IPS-11a (cell line): ENCODE data around the gene CPNE9.
A peak's percentile ranks its signal among the peaks of the same experiment; 100 is the strongest.

Experiments used
- H3K4me3 ChIP-seq: one replicate; pipeline ENCODE4 v1.5.1; 2013; ENCODE audit warnings: low read depth, low read length, control low read depth

The CPNE9 gene, protein sequence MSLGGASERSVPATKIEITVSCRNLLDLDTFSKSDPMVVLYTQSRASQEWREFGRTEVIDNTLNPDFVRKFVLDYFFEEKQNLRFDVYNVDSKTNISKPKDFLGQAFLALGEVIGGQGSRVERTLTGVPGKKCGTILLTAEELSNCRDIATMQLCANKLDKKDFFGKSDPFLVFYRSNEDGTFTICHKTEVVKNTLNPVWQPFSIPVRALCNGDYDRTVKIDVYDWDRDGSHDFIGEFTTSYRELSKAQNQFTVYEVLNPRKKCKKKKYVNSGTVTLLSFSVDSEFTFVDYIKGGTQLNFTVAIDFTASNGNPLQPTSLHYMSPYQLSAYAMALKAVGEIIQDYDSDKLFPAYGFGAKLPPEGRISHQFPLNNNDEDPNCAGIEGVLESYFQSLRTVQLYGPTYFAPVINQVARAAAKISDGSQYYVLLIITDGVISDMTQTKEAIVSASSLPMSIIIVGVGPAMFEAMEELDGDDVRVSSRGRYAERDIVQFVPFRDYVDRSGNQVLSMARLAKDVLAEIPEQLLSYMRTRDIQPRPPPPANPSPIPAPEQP

DNA sequence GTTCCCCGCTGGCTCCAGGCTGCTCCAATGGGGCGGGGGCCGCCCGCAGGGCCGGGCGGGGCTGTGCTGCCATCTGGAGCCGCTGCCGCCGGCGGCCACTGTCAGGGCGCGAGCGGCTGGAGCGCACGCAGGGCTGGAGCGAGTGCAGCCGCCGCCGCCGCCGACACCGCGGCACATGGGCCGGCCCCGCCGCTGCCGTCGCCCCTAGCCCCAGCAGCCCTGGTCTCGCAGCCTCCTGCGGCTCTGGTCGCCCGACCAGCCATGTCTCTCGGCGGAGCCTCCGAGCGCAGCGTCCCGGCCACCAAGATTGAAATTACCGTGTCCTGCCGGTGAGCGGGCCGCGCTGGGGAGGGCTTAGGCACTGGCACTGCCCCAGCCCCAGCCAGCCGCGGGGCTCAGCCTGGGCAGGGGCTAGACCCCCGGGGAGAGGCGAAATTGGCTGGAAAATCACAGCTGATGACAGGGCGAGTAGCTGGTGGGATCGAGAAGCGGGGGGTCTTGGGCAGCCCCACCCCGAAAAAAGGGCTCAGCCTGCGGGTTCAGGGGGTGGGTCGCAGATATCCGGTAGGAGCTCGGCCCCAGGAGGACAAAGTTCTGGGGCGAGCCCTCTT, at the start of gene CPNE9:
CPNE9 (plus strand) TSS at position 98 of the 611 bp plus-strand sequence; CDS start at position 262, 164 bp downstream.
- H3K4me3 ChIP-seq, result peak within 1 kb of the TSS; percentile 44

DNA sequence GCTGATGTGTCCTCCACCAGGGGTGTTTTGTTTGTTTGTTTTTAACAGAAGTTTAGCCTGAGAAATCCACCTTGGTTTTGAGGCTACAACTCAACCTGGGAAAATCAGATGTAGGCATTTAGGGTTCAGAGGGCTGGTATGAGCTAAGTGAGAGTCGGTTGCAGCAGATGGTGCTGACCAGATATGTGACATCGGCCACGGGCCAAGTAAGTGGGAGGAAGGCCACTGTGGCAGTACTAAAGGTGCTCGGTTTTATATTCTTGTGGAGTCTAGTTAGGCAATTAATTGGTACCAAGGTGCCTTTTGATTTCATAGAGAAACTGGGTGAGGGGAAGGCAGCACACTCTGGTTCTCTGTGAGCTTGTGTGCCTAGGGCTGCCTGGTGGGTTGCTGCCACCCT, 43.8 kb upstream of the CPNE9 start:
- no peak overlapping the region for H3K4me3 ChIP-seq

DNA sequence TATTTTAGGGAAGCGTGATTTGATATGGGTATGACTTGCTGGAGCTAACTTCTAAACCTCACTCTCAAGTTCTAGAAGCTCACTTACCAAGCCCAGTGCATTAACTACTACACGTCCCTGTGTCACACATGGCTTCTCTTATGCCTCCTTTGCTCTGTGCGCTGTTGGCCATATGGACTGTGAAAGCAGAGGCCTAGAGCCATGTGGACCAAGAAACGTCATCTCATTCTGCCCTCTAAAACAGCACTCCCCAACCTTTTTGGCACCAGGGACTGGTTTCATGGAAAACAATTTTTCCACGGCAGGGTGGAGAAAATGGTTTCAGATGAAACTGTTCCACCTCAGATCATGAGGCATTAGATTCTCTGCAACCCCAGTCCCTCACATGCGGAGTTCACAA, 42.7 kb upstream of the CPNE9 start:
- H3K4me3 ChIP-seq, result no peak overlapping the region

DNA sequence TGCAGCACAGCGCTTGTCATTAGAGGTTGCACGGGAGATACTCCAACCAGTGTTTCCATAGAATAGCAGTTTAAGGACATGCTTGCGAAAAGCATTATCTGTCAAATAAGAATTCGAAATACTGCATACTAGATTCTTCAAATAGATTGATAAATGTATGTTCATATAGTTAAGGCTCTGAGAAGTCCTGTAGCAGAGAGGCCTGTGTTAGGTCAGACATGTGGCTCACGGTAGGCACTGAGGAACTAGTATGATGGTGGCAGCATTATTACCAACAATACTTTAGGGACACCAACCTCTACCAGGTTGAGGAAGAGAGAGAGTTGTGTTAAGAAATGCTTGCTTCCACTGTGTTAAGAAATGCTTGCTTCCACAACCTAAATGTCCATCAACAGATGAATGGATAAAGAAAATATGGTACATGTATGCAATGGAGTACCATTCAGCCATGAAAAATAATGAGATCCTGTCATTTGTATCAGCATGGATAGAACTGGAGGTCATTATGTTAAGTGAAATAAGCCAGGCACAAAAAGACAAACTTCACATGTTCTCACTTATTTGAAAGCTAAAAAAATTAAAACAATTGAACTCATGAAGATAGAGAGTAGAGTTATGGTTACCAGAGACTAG, 39.4 kb upstream of the CPNE9 start:
- no peak overlapping the region for H3K4me3 ChIP-seq

DNA sequence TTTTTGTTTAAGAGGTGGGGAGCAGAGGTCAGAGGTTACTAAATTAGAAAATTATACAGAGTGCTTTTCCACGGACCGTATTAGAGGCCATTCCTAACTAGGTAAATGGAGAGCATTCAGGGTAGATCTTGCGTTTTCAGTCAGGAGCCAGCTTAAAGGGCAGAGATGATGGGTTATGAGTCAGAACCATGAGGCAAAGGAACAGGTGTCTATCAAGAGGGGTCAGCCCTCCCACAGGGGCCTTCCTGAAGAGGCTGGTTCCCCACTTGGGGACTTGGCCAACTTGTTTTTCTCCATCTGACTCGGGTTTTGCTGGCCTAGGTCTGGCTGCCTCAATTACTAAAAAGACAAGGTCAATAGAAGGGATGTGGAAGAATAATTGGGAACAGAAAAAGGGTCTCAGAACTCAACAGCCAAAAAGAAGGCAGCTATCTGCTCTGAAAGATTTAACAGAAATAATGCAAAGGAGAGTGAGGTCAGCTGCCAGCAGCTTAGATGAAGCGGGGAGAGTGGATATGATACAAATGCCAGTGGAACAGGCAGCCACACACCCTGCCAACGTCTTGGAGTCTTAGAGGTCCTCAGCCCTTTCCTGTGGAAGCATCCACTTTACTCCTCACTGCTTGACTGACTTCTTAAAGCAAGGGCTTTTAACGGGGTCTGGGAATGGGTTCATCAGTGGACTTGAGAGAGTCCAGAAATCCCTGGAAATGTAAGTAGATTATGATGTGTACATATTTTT, 36.8 kb upstream of the CPNE9 start:
- no peak overlapping the region for H3K4me3 ChIP-seq

DNA sequence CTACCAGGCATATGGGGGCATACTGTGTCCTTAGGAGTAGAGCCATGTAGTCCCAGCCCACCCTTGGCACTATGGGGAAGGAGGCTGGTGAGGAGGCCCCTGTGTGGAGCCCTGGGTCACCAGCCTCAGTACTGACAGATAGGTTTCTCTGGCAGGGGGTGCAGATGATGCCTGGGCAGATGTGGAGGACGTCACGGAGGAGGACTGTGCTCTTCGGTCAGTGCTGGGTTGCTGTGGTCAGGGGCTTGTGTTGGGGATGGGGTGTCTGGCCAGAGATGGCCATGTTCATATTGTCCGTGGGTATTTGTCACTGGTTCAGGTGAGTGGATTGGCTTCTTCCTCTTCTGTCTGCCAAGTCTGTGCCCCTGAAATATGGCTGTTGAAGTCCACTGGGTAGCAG, 34.4 kb upstream of the CPNE9 start:
- no peak overlapping the region for H3K4me3 ChIP-seq

DNA sequence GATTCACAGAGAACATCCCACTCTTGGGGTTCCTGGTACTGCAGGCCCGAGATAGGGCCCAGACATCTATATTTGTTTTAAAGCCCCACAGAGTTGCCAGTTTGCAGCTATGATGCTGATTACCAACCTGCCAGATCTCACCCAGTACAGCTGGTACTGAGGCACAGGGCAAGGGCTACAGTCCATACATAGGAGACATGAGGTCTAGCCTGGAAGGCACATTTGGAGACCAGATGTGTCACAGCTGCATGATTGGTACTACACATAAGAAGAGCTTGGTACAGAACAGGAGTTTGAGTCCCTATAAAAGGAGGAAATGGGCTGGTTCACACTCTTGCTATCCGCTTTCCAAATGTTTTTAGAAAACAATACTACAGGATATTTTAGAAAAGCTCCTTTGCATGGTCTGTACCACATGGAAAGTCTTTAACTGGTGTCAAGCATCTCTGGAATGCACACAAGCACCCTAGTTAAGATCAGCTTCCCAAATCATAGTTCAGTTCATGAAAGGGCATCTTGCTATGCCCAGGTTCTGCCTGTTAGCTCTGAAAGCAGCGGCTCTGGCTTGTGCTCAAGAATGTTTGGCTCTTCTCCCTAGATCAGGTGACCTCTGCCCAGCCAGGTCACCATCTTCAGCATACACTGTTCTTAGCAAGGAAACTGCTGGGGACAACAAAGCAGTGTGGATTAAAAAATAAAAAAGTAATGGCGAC, 33.8 kb upstream of the CPNE9 start:
- H3K4me3 ChIP-seq, result no peak overlapping the region

DNA sequence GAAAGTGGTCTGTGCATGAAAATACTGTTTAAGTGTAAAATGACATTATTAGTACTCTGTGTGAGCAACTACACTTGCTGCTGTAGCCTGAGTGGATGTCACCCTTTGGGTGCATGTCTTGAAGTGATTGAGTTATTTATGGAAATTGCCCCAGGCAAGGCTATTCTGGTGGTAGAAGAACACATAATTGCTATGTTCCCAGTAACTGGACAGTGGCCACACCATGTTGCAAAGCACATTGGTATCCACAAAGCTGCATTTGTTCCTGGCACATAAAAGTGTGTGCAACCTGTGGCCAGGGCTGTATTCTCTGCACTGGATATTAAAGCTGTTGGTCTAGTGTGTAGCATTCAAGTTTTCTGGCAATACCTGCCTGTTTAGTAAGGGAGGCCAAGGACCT, 30.6 kb upstream of the CPNE9 start:
- no peak overlapping the region for H3K4me3 ChIP-seq

DNA sequence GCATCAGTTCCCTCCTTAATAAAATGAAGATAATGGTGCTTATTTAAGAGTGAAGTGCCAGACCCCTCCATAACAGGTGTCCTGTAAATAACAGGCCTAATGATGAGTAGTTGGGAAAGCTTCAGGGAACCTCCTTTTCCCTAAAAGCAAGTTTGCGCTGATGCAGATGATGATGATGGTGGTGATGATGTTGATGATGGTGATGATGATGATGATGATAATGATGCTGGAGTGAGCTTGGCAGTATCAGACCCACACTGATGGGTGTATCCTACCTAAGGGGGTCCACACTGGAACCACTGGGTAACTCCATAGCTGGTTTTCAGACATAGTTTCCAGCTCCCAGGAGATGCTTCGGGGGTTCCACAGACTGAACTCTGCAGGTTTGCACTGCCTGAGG, 29.9 kb upstream of the CPNE9 start:
- H3K4me3 ChIP-seq, result no peak overlapping the region

DNA sequence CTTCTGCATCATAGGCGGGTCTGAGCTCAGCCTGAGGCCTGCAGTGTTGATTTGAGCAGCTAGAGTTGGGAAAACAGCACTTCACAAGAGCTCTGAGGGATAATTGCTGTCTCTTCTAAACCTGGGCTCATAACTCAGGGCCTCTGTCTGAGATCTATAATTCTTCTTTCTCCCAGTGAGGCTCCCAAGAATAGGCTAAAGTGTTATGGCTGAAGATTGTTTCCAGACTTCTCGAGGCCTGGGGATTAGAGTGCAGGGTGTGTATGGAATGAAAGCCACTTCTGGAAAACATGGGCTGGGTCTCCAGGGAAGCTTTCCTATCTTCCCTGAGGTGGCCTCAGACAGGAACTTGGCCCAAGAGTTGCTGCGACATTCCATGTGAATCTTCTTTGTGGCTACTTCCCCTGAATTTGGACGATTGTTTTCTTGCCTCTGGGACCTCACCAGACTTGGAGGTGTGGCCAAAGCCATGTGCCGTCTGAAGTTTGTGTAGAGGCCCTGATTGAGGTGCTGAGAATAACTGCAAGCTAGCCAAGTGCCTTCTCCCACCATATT, 27.8 kb upstream of the CPNE9 start:
- H3K4me3 ChIP-seq, result no peak overlapping the region

DNA sequence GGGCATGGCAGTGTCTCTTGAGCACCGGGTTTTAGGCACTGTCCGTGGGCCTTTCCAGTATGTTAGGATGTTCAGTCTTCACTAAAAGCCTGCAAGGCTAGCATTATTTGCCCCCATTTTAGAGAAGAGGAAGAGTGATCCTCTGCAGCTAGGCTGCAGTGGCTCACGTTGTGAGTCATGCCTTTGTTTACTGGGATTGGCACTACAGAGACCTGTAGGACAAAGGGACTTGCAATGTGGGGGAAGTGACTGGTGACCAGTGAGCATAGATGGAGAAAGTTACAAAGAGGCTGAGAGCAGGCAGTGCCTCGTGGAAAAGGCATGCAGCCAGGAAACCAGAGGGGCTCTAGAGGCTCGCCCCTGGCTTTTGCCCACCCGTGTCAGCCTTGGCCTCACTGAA, 26.8 kb upstream of the CPNE9 start:
- H3K4me3 ChIP-seq, result no peak overlapping the region

DNA sequence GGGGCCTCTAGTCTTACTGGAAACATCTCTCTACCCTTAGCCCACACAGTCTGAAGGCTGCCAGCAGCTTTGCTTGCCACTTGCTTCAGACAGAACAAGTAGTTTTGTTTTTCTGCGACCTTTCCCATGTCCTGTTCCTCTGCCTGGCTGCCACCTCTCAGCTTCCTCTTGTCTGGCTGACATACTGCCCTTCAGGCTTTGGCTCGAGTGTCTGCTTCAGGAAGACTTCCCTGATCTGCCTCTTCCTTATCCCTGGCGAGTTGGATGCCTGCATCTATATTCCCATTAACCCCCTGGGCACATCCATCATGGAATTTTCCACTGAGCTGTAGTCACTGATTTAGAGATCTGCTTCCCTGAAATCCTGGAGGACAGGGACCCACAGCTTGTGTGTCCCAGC, 25.1 kb upstream of the CPNE9 start:
- no peak overlapping the region for H3K4me3 ChIP-seq

DNA sequence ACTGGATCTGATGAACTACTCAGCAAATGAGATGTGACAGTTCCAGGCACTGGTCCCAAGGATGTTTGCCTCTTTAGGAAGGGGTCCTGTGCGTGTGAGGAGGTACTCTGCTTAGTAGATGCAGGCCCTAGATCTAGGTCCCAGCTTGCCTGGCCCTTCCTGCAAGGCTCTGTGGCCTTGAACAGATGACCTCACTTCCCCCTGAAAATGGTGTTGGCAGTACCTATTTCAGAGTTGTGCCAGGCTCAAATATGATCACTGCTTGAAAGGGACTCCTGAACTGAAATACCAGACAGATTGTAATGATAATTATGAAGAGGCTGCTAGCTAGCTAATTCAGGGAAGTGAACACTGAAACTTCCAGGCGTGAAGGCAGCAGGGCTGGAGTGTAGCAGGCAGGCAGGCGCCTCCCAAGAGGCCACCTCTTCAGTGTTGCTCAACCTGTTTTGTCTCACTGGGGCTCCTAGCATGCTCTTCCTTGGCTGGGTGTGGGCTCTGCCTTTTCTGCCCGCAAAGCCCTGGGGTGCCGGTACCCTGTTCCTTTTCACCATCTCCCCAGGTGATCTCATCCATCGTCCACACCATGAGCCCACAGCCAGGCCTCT, 24.1 kb upstream of the CPNE9 start:
- no peak overlapping the region for H3K4me3 ChIP-seq

DNA sequence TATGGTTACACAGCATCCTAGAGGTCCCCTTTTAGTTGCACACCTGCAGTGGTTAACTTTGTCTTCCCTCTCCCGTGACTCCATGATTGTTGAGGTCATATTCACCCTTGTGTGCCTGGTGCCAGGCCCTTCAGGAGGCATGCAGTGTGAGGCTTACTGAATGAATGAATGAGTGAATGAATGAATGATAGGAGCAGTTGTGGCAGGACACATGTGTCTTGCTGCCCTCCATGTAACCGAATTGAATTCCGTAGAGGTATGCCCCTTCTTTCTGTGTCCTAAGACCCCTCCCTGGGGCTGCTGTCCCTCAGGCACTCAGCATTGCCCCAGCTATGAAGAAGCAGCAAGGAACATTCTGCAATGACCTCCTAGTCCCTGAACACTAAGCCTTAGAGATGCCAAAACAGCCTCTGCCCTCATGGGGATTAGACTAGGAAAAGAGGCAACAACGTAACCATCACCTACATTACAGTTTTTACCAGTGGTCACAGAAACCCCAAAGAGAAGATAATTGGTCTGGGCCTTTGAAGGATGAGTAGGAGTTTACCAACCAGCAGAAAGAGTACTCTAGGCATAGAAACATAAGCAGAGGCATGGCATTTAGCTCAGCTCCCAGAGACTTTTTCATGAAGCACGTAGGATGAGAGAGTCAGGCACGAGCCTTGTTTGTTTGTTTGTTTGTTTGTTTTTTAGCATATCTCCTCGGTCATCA, 22.5 kb upstream of the CPNE9 start:
- no peak overlapping the region for H3K4me3 ChIP-seq

DNA sequence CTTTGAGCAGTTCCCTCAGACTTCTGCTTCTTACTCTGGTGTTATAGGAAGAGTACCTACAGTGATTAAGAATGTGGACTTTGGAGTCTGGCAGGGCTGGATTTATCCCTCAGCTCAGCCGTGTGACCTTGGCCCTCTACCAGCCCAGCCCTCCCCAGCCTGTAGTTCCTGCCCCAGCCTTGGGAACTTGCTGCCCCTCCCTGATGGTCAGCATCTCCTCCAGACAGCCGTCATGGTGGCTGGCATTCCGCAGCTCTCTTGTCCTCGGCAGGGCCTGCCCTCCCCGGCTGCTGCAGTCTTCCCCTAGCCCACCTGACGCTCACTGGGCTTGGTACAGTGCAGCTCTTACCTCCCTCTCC, 21.9 kb upstream of the CPNE9 start:
- no peak overlapping the region for H3K4me3 ChIP-seq

DNA sequence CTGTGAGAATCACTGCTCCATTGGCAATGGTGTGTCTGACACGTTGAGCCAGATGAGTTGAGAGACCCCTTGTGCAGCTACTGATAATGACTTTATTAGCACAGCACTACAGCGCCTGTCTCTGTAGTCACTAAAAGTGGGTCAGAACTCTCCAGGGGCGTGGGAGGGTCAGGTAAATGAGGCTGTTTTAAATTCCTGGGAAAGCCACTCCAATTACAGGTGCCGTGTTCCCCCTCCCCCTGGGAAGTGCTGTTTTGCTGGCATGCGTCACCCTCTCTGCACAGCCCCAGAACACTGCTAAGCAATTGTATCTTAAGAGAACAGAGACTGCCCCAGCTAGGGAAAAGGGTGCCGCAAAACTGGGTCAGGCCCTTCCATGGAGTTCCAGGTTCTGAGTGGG, 21.5 kb upstream of the CPNE9 start:
- no peak overlapping the region for H3K4me3 ChIP-seq

DNA sequence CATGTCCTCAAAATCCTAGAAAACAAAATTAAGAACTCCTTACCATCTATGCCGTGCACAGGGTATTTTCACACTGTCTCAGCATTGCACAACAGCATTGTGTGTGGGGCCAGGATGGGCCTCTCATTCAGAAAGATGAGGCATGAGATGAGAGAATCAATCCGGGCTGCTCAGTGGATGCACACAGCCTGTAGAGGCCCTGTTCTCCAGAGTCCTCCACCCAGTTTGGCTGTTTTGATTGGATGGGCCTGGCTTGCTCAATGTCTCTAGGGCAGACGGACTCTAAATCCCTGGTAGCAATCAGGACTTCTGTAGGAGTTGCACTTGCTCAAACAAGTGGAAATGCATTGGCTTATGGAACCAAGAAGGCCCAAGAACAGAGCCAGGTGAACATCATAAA, 20.2 kb upstream of the CPNE9 start:
- H3K4me3 ChIP-seq, result no peak overlapping the region

DNA sequence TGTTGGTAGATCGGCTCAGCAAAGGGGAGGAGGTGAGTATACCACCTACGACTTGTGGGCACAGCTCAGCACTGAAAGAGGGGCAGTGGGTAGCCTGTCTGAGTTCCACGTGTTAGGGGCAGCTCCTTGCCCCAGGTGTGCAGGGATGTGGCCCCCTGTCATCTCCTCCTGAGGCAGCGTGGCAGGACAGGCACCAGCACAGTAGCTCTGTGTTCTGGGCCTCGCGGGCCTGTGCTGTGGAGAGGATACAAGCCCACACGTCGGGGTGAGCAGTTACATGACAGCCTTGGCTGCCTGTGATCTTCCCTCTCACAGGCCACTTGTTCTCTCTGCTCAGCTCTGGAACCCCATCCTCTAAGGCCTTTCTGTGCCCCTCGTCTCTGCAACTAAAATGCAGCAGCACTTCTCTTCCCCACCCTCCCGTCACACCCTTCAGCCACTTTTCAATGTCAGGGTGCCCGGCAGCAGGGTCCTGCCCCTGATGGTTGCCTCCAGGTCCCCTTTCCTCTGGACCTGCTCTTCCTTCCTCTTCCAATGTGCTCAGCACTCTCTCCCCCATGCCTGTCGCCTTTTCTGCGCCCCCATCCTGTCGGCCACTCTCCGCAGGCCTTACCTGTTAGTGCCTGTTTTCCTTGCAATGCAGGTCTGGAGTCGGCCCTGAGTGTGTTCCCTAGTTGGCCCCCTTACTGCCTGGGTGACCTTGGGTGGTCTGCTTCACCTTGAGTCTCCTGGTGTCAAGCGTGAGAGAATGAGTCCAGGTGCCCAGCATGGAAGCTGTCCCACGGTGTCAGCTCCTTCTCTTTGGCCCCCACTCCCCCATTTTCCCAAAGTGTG, 18.2 kb upstream of the CPNE9 start:
- H3K4me3 ChIP-seq, result no peak overlapping the region
